Measurements from ENCODE around the gene NCOA1. TPM values are rescaled to one million over a fixed set of nuclear protein-coding genes. Genes with fewer than 3 reads are reported as not detected.

NCOA1 gene
- total and polyA plus RNA-seq, 2 of the 4 experiments (the other 2 are of a cell fraction), result 6.7 to 11.3 TPM

- H3K9me3 ChIP-seq (ENCODE audit: control insufficient read depth, insufficient read depth, low read length), result no peaks in the 10 kb centered on the region
- no peak for TF ChIP-seq CEBPB (IDR thresholded peaks at IDR 0.05; ENCODE audit: low read depth, low read length)
- no peak for TF ChIP-seq SMC3 (IDR thresholded peaks at IDR 0.05; ENCODE audit: low read depth, low read length)
- TF ChIP-seq ELK1 (IDR thresholded peaks at IDR 0.05; ENCODE audit: borderline replicate concordance, low read depth, low read length), result no peak
- no peak for TF ChIP-seq BHLHE40 (IDR thresholded peaks at IDR 0.05; ENCODE audit: low read depth, low read length)
- TF ChIP-seq RAD21 (IDR thresholded peaks at IDR 0.05; ENCODE audit: low read length), result no peak
- TF ChIP-seq CHD1 (IDR thresholded peaks at IDR 0.05; ENCODE audit: low read depth, low read length), result no peak
- no peak for TF ChIP-seq POLR2A (IDR thresholded peaks at IDR 0.05; ENCODE audit: low read depth, low read length)
- no peak for TF ChIP-seq MAZ (IDR thresholded peaks at IDR 0.05; ENCODE audit: borderline replicate concordance, low read depth, low read length)
- no peak overlapping the region for H2AFZ ChIP-seq (replicated peaks; ENCODE audit: low read length, poor library complexity)
- H2AK9ac ChIP-seq (replicated peaks; ENCODE audit: low read depth, low read length, poor library complexity), result no peak overlapping the region
- no peak overlapping the region for H3K4ac ChIP-seq (ENCODE audit: low read depth, low read length)
- no peak overlapping the region for H4K5ac ChIP-seq (ENCODE audit: low read depth, low read length)
- H3K27me3 ChIP-seq (ENCODE audit: control insufficient read depth, insufficient read depth, low read length), result no peaks in the 10 kb centered on the region
- H2BK5ac ChIP-seq (ENCODE audit: low read depth, low read length, poor library complexity, severe bottlenecking), result no peak overlapping the region
- in situ Hi-C loops (cut with MboI; ENCODE audit: low sequenced_read_pairs), result no loop called here
- H4K91ac ChIP-seq (ENCODE audit: insufficient read depth, low read depth, low read length), result no peak overlapping the region
- H3K4me2 ChIP-seq (ENCODE audit: low read depth, low read length), result no peak overlapping the region
- H2BK20ac ChIP-seq (ENCODE audit: low read depth, low read length), result no peak overlapping the region
- no peaks in the 10 kb centered on the region for H3K9me1 ChIP-seq (ENCODE audit: insufficient read depth, low read length)
- H3K56ac ChIP-seq (ENCODE audit: extremely low read depth, insufficient read depth, low read length), result no peak overlapping the region
- intact Hi-C loops (cut with micrococcal nuclease), result no loop called here
- no peak overlapping the region for H2AK5ac ChIP-seq (ENCODE audit: low read depth, low read length)
- no peak overlapping the region for H2BK15ac ChIP-seq (ENCODE audit: low read depth, low read length)
- no peak overlapping the region for H3K27ac ChIP-seq (ENCODE audit: insufficient read depth, low read length)
- no peak overlapping the region for H3K4me3 ChIP-seq (ENCODE audit: insufficient read depth, low read depth, low read length)
- no peak overlapping the region for H3K14ac ChIP-seq (replicated peaks; ENCODE audit: low read depth, low read length)
- no peak overlapping the region for H2BK120ac ChIP-seq (ENCODE audit: low read depth, low read length)
- ChIA-PET POLR2A (ENCODE audit: unreplicated experiment) (no interaction called here), CTCF (no interaction called here)
- no CpG with 5 or more reads among the region's 1 CpG for WGBS, 2 experiments (ENCODE audit: extremely low coverage in 2 of 2, insufficient read length in 1 of 2)
- H3K79me1 ChIP-seq (ENCODE audit: low read depth in 1 of 2, low read length in 2 of 2), result no peaks in the 10 kb centered on the region
- H3K9ac ChIP-seq (ENCODE audit: low read depth, low read length), result no peak overlapping the region
- no peaks in the 10 kb centered on the region for H3K36me3 ChIP-seq (ENCODE audit: control insufficient read depth, insufficient read depth, low read length)
- H3K4me1 ChIP-seq (ENCODE audit: control insufficient read depth, insufficient read depth, low read length), result no peaks in the 10 kb centered on the region
- H3K23ac ChIP-seq (ENCODE audit: low read depth, low read length), result no peak overlapping the region
- H3K18ac ChIP-seq (ENCODE audit: low read depth, low read length), result no peak overlapping the region
- no peak for ATAC-seq (ENCODE audit: low read depth)
- dilution Hi-C loops (cut with HindIII; ENCODE audit: low sequenced_read_pairs, unreplicated experiment), result no loop called here
- H4K20me1 ChIP-seq (ENCODE audit: insufficient read depth, low read length), result no peaks in the 10 kb centered on the region
- no TSS peak for BruUV-seq (replicated peaks)
- H4K8ac ChIP-seq (ENCODE audit: low read depth in 2 of 2, low read length in 2 of 2), result no peak overlapping the region
- DNase-seq, result no peak
These were observed 147.5 kb downstream of the NCOA1 start for GRCh38 chr2:24638568-24638967.

Measured in IMR-90 (cell line).